Right lobe of liver (tissue), 4 donors: ENCODE measurements around the gene TPST1.

Experiments used
- CTCF ChIP-seq, 4 donors: fragments of 200-600 bp in 3 of 4; fragments of 450-650 bp in 1 of 4; IDR thresholded peaks; one replicate each; pipeline versions ENCODE4 v1.5.1 to v1.8.0; 2016 to 2022; ENCODE audit warnings: antibody characterized with exemption in 4 of 4, mild to moderate bottlenecking in 2 of 4
- POLR2A ChIP-seq: fragments of 450-650 bp; IDR thresholded peaks from one replicate; pipeline ENCODE4 v1.6.1; 2017; ENCODE audit warnings: antibody characterized with exemption, mild to moderate bottlenecking
- donor health status: DM: no; HTN: no; CAD: no.
- donor health status: DM: no; HTN: no; CAD: no.
- donor health status: DM: no; HTN: yes; CAD: no.

- TF ChIP-seq CTCF (IDR thresholded peaks at IDR 0.05) (no peak), POLR2A (no peak)
Observed at GRCh38 chr7:66246554-66247171, 41.5 kb downstream of the TPST1 start.
